Measurements from ENCODE around the gene TENT5C.

Gene TENT5C

DNA sequence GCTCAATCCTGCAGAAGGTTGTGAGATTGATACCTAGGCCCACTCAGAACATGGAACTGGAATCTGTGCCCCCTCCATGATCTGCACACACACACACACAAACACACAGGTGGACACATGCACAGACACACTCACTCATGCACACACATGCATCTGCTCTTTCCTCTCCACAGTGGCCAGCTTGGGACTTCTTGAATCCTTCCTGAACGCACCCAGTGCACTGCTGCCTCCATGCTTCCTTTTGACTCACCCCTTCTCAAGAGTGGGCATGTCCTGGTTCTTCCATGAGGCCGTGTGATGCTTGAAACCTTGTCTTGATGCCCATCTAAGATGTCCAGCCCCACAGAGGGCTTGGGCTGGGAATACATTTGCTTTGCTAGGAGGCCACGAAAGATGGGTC, 25.4 kb upstream of the TENT5C start:
- H3K4me1 ChIP-seq (ENCODE audit: control insufficient read depth in 2 of 2, insufficient read depth in 1 of 2, low read depth in 1 of 2, low read length in 2 of 2): no peaks in the 10 kb centered on the region
- H3K4me2 ChIP-seq (ENCODE audit: insufficient read depth, low read length, poor library complexity, severe bottlenecking): no peak overlapping the region
- no peak for DNase-seq (ENCODE audit: low spot score)
- no peak overlapping the region for H2BK120ac ChIP-seq (ENCODE audit: low read depth, low read length)
- no peak overlapping the region for H3K4me3 ChIP-seq (ENCODE audit: low read length in 2 of 2)
- H3K27me3 ChIP-seq (ENCODE audit: control insufficient read depth in 3 of 3, insufficient read depth in 3 of 3, low read depth in 1 of 3, low read length in 3 of 3): no peaks in the 10 kb centered on the region
- no peak overlapping the region for H3K23ac ChIP-seq (ENCODE audit: low read depth, low read length, poor library complexity)
- no peak overlapping the region for H2BK15ac ChIP-seq (ENCODE audit: low read length)
- no peak overlapping the region for H2BK5ac ChIP-seq (ENCODE audit: low read length)
- peak overlapping the region; percentile 32 for H3K18ac ChIP-seq (ENCODE audit: low read length)
- no peak overlapping the region for H3K14ac ChIP-seq (ENCODE audit: low read length)
- H2BK12ac ChIP-seq (ENCODE audit: low read length): no peak overlapping the region
- H3K4ac ChIP-seq (ENCODE audit: low read length): no peak overlapping the region
- no peak overlapping the region for H3K27ac ChIP-seq (replicated peaks; ENCODE audit: low read length)
- H2AFZ ChIP-seq (ENCODE audit: low read length): no peak overlapping the region
- no peak overlapping the region for H4K91ac ChIP-seq (ENCODE audit: low read depth, low read length, poor library complexity)
- no peak overlapping the region for H2AK5ac ChIP-seq (ENCODE audit: low read depth, low read length)
- H4K8ac ChIP-seq (ENCODE audit: low read depth, low read length): no peak overlapping the region
- WGBS, 2 donors (ENCODE audit: extremely low coverage in 2 of 2, insufficient read length in 2 of 2, insufficient replicate concordance in 1 of 2): no CpG with 5 or more reads among the region's 3 CpGs
- H3K9me3 ChIP-seq (replicated peaks in 1 of 2; ENCODE audit: control insufficient read depth in 2 of 2, insufficient read depth in 1 of 2, low read depth in 1 of 2, low read length in 2 of 2): peaks cover 0 to 2% of the 10 kb centered on the region in 2 donors
- H3K36me3 ChIP-seq (replicated peaks in 1 of 2; ENCODE audit: control insufficient read depth in 2 of 2, insufficient read depth in 2 of 2, low read length in 2 of 2): peaks cover 0 to 2% of the 10 kb centered on the region in 2 donors
- no peak overlapping the region for H3K9ac ChIP-seq (ENCODE audit: low read depth, low read length, poor library complexity)
- H3K79me1 ChIP-seq (ENCODE audit: low read depth, low read length): no peaks in the 10 kb centered on the region

DNA sequence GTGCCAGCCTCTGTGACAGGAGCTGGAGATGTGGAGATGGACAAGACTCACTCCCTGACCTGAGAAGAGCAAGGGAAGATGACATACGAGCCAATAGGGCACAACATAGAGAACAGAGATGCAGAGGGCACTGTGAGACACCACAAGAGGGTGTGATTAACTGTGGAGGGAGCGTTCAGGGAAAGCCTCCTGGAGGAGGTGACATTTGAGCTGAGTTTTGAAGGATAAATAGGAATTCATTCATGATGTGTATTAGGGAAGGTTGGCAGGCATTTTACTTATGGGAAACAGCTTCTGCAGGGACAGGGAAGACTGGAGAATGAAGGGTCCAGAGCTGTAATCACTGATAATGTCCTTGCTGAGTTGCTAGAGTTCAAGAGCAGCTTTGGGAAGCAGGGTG, 25.0 kb upstream of the TENT5C start:
- no CpG with 5 or more reads among the region's 2 CpGs for WGBS, 2 donors (ENCODE audit: extremely low coverage in 2 of 2, insufficient read length in 2 of 2, insufficient replicate concordance in 1 of 2)
- DNase-seq (ENCODE audit: low spot score): no peak
- no peak overlapping the region for H3K27ac ChIP-seq (replicated peaks; ENCODE audit: low read length)

DNA sequence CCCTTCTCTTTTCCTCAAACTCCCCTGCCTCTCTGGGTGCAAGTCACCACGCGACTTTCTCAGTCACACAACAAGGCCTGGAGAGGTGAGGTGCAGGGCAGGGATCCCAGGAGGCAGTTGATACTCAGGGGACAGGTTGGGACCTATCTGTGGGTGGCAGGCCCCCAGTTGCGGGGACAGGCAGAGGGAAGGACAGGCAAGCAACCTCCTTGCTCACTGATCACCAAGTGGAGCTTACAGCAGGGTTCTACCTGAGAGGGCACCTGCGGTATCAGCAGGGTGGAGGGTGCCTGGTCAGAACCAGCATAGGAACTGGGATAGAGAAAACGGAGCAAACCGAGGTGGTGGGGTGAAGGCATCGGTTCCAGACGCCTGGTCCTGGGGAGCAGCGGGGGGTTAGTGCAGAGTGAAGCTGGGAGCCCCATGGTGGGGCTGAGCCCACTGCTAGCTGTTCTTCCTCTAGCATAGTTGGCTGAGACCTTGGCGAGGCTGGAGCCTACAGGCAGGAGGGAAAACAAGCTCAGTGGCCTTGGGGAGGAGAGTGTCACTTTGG, 24.4 kb upstream of the TENT5C start:
- Histone ChIP-seq H3K4me2 (ENCODE audit: insufficient read depth, low read length, poor library complexity, severe bottlenecking) (no peak overlapping the region), H3K4me3 (ENCODE audit: low read length in 2 of 2) (no peak overlapping the region), H3K27ac (replicated peaks; ENCODE audit: low read length) (no peak overlapping the region), H2BK15ac (ENCODE audit: low read length) (no peak overlapping the region), H3K18ac (ENCODE audit: low read length) (no peak overlapping the region), H3K23ac (ENCODE audit: low read depth, low read length, poor library complexity) (no peak overlapping the region), H4K91ac (ENCODE audit: low read depth, low read length, poor library complexity) (no peak overlapping the region), H2AK5ac (ENCODE audit: low read depth, low read length) (no peak overlapping the region), H3K36me3 (replicated peaks in 1 of 2; ENCODE audit: control insufficient read depth in 2 of 2, insufficient read depth in 2 of 2, low read length in 2 of 2) (peaks cover 0 to 2% of the 10 kb centered on the region in 2 donors), H4K8ac (ENCODE audit: low read depth, low read length) (no peak overlapping the region), H2BK12ac (ENCODE audit: low read length) (no peak overlapping the region), H3K9ac (ENCODE audit: low read depth, low read length, poor library complexity) (no peak overlapping the region), H3K27me3 (ENCODE audit: control insufficient read depth in 3 of 3, insufficient read depth in 3 of 3, low read depth in 1 of 3, low read length in 3 of 3) (no peaks in the 10 kb centered on the region), H2AFZ (ENCODE audit: low read length) (no peak overlapping the region), H3K79me1 (ENCODE audit: low read depth, low read length) (no peaks in the 10 kb centered on the region), H3K9me3 (replicated peaks in 1 of 2; ENCODE audit: control insufficient read depth in 2 of 2, insufficient read depth in 1 of 2, low read depth in 1 of 2, low read length in 2 of 2) (peaks cover 0 to 4% of the 10 kb centered on the region in 2 donors), H2BK120ac (ENCODE audit: low read depth, low read length) (no peak overlapping the region), H3K14ac (ENCODE audit: low read length) (no peak overlapping the region), H3K4ac (ENCODE audit: low read length) (no peak overlapping the region), H2BK5ac (ENCODE audit: low read length) (no peak overlapping the region), H3K4me1 (ENCODE audit: control insufficient read depth in 2 of 2, insufficient read depth in 1 of 2, low read depth in 1 of 2, low read length in 2 of 2) (no peaks in the 10 kb centered on the region)
- DNase-seq (ENCODE audit: low spot score): no peak
- no CpG with 5 or more reads among the region's 10 CpGs for WGBS, 2 donors (ENCODE audit: extremely low coverage in 2 of 2, insufficient read length in 2 of 2, insufficient replicate concordance in 1 of 2)

More for the DNA sequence above, 25.0 kb upstream of the TENT5C start:
- H3K36me3 ChIP-seq (replicated peaks in 1 of 2; ENCODE audit: control insufficient read depth in 2 of 2, insufficient read depth in 2 of 2, low read length in 2 of 2): peaks cover 0 to 2% of the 10 kb centered on the region in 2 donors
- H3K9me3 ChIP-seq (replicated peaks in 1 of 2; ENCODE audit: control insufficient read depth in 2 of 2, insufficient read depth in 1 of 2, low read depth in 1 of 2, low read length in 2 of 2): peaks cover 0 to 2% of the 10 kb centered on the region in 2 donors
- no peak overlapping the region for H3K4me2 ChIP-seq (ENCODE audit: insufficient read depth, low read length, poor library complexity, severe bottlenecking)
- H3K4ac ChIP-seq (ENCODE audit: low read length): no peak overlapping the region
- H2BK15ac ChIP-seq (ENCODE audit: low read length): no peak overlapping the region
- no peak overlapping the region for H2BK120ac ChIP-seq (ENCODE audit: low read depth, low read length)
- no peak overlapping the region for H2BK5ac ChIP-seq (ENCODE audit: low read length)
- H3K18ac ChIP-seq (ENCODE audit: low read length): no peak overlapping the region
- no peak overlapping the region for H3K14ac ChIP-seq (ENCODE audit: low read length)
- H3K27me3 ChIP-seq (ENCODE audit: control insufficient read depth in 3 of 3, insufficient read depth in 3 of 3, low read depth in 1 of 3, low read length in 3 of 3): no peaks in the 10 kb centered on the region
- H3K79me1 ChIP-seq (ENCODE audit: low read depth, low read length): no peaks in the 10 kb centered on the region
- no peak overlapping the region for H3K4me3 ChIP-seq (ENCODE audit: low read length in 2 of 2)
- no peak overlapping the region for H2BK12ac ChIP-seq (ENCODE audit: low read length)
- H4K91ac ChIP-seq (ENCODE audit: low read depth, low read length, poor library complexity): no peak overlapping the region
- no peak overlapping the region for H2AK5ac ChIP-seq (ENCODE audit: low read depth, low read length)
- H3K23ac ChIP-seq (ENCODE audit: low read depth, low read length, poor library complexity): no peak overlapping the region
- H3K4me1 ChIP-seq (ENCODE audit: control insufficient read depth in 2 of 2, insufficient read depth in 1 of 2, low read depth in 1 of 2, low read length in 2 of 2): no peaks in the 10 kb centered on the region
- H2AFZ ChIP-seq (ENCODE audit: low read length): no peak overlapping the region
- H4K8ac ChIP-seq (ENCODE audit: low read depth, low read length): no peak overlapping the region
- H3K9ac ChIP-seq (ENCODE audit: low read depth, low read length, poor library complexity): no peak overlapping the region

DNA sequence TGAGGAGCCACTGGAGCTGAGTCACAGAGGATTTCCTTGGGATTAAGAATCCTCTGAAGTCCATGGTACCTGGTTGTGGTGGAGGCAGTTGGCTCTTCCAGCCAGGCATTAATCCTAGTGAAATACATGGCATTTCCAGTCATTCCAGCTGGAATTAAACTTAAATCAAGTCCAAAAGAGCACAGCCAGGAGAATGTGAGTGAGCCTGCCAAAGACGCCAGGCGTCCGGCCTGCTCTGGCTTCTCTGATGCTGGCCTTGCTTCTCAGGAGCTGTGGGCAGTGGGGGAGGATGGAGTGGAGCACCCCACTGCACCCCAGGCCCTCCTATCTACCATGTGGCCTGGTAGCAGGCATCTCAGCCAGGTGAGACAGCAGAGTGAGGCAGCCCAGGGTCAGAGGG, 23.4 kb upstream of the TENT5C start:
- Histone ChIP-seq H2BK5ac (ENCODE audit: low read length) (no peak overlapping the region), H3K9me3 (replicated peaks in 1 of 2; ENCODE audit: control insufficient read depth in 2 of 2, insufficient read depth in 1 of 2, low read depth in 1 of 2, low read length in 2 of 2) (peaks cover 0 to 4% of the 10 kb centered on the region in 2 donors), H2AFZ (ENCODE audit: low read length) (no peak overlapping the region), H4K8ac (ENCODE audit: low read depth, low read length) (no peak overlapping the region), H3K27ac (replicated peaks; ENCODE audit: low read length) (no peak overlapping the region), H2BK120ac (ENCODE audit: low read depth, low read length) (no peak overlapping the region), H3K18ac (ENCODE audit: low read length) (peak overlapping the region; percentile 31), H3K79me1 (ENCODE audit: low read depth, low read length) (no peaks in the 10 kb centered on the region), H3K4me1 (ENCODE audit: control insufficient read depth in 2 of 2, insufficient read depth in 1 of 2, low read depth in 1 of 2, low read length in 2 of 2) (no peaks in the 10 kb centered on the region), H2BK15ac (ENCODE audit: low read length) (no peak overlapping the region), H3K4me2 (ENCODE audit: insufficient read depth, low read length, poor library complexity, severe bottlenecking) (no peak overlapping the region), H4K91ac (ENCODE audit: low read depth, low read length, poor library complexity) (no peak overlapping the region), H2BK12ac (ENCODE audit: low read length) (no peak overlapping the region), H3K9ac (ENCODE audit: low read depth, low read length, poor library complexity) (no peak overlapping the region), H3K27me3 (ENCODE audit: control insufficient read depth in 3 of 3, insufficient read depth in 3 of 3, low read depth in 1 of 3, low read length in 3 of 3) (no peaks in the 10 kb centered on the region), H3K14ac (ENCODE audit: low read length) (no peak overlapping the region), H3K36me3 (replicated peaks in 1 of 2; ENCODE audit: control insufficient read depth in 2 of 2, insufficient read depth in 2 of 2, low read length in 2 of 2) (peaks cover 0 to 2% of the 10 kb centered on the region in 2 donors), H3K4me3 (ENCODE audit: low read length in 2 of 2) (no peak overlapping the region), H2AK5ac (ENCODE audit: low read depth, low read length) (no peak overlapping the region), H3K4ac (ENCODE audit: low read length) (no peak overlapping the region), H3K23ac (ENCODE audit: low read depth, low read length, poor library complexity) (no peak overlapping the region)
- WGBS, 2 donors (ENCODE audit: extremely low coverage in 2 of 2, insufficient read length in 2 of 2, insufficient replicate concordance in 1 of 2): no CpG with 5 or more reads among the region's 3 CpGs
- DNase-seq (ENCODE audit: low spot score): no peak

Measured in neuronal stem cell (in vitro differentiated cells).